BLaER1 (cell line): ENCODE measurements around the gene HS3ST6.
"Not testable (repeated sequence)": the region's sequence is repeated elsewhere in the genome, so short reads cannot be mapped to it uniquely, and the experiment has no call there.

Experiments
- H3K27ac ChIP-seq: shearing (Covaris generic); formaldehyde crosslinking; 2 replicates; pipeline ENCODE4 v1.8.1; 2022
- H3K27me3 ChIP-seq: shearing (Covaris generic); formaldehyde crosslinking; 2 replicates; pipeline ENCODE4 v1.8.1; 2022
- H3K36me3 ChIP-seq: shearing (Covaris generic); formaldehyde crosslinking; 2 replicates; pipeline ENCODE4 v1.8.1; 2022
- H3K4me1 ChIP-seq: shearing (Covaris generic); formaldehyde crosslinking; 2 replicates; pipeline ENCODE4 v1.8.1; 2022
- H3K4me2 ChIP-seq: shearing (Covaris generic); formaldehyde crosslinking; 2 replicates; pipeline ENCODE4 v1.8.1; 2022
- H3K4me3 ChIP-seq: shearing (Covaris generic); formaldehyde crosslinking; 2 replicates; pipeline ENCODE4 v1.8.1; 2022
- H3K9ac ChIP-seq: shearing (Covaris generic); formaldehyde crosslinking; 2 replicates; pipeline ENCODE4 v1.8.1; 2022
- H3K9me3 ChIP-seq: shearing (Covaris generic); formaldehyde crosslinking; 2 replicates; pipeline ENCODE4 v1.8.1; 2022
- H4K20me1 ChIP-seq: shearing (Covaris generic); formaldehyde crosslinking; 2 replicates; pipeline ENCODE4 v1.8.1; 2022
- Cebpa-rat ChIP-seq: shearing (Covaris generic); IDR thresholded peaks from 2 replicates; pipeline ENCODE4 v1.8.1; 2022

The HS3ST6 gene

GRCh38 chr16:1940273-1941161 lies 22.3 kb upstream of the HS3ST6 start:
- peaks cover 29% of the 10 kb centered on the region for H3K36me3 ChIP-seq
- no peak for TF ChIP-seq Cebpa-rat
- peak overlapping the region; percentile 100 for H3K4me2 ChIP-seq
- no peaks in the 10 kb centered on the region for H3K9me3 ChIP-seq
- H3K9ac ChIP-seq, result peak overlapping the region; percentile 34; the same call in 1 of the 2 replicates
- H3K27me3 ChIP-seq, result peaks cover 10% of the 10 kb centered on the region; the same call in 1 of the 2 replicates
- no peak overlapping the region for H3K27ac ChIP-seq
- peaks cover 30% of the 10 kb centered on the region for H4K20me1 ChIP-seq
- H3K4me1 ChIP-seq, result peaks cover 46% of the 10 kb centered on the region
- no peak overlapping the region for H3K4me3 ChIP-seq

DNA sequence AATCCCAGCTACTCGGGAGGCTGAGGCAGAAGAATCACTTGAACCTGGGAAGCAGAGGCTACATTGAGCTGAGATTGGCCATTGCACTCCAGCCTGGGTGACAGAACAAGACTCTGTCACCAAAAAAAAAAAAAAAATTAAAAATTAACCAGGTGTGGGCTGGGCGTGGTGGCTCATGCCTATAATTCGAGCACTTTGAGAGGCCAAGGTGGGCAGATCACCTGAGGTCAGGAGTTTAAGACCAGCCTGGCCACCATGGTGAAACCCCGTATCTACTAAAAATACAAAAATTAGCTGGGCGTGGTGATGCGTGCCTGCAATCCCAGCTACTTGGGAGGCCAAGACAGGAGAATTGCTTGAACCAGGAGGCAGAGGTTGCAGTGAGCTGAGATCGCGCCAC lies 21.6 kb upstream of the HS3ST6 start:
- H3K27ac ChIP-seq, H3K27me3 ChIP-seq, H3K9me3 ChIP-seq, H3K9ac ChIP-seq, H3K4me3 ChIP-seq: not testable (repeated sequence)
- peak overlapping the region; percentile 100 for H3K4me2 ChIP-seq
- H4K20me1 ChIP-seq, result peaks cover 30% of the 10 kb centered on the region
- H3K4me1 ChIP-seq, result peaks cover 46% of the 10 kb centered on the region
- H3K36me3 ChIP-seq, result peaks cover 29% of the 10 kb centered on the region

DNA sequence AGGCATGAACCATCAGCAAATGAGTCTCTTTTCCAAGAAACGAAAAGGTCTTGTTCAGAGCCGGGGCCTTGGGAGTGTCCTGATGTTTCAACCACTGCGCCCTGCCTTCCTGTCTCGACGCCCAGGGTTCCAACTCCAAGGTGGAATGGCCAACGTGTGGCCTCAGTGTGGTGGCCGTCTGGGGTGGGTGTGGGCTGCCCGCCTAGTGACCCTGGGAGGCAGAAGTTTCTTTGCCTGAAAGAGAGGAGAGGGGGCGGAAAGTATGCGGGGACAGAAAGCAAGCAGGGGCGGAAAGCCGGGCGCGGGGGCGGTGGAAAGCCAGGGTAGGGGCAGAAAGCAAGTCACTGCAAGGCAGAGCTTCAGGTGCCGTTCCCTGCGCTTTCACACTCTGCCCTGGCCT lies 20.7 kb upstream of the HS3ST6 start:
- H3K9ac ChIP-seq, result no peak overlapping the region; the same call in 1 of the 2 replicates
- H3K4me3 ChIP-seq, result no peak overlapping the region
- peaks cover 10% of the 10 kb centered on the region; the same call in 1 of the 2 replicates for H3K27me3 ChIP-seq
- H3K4me1 ChIP-seq, result peaks cover 45% of the 10 kb centered on the region
- peaks cover 29% of the 10 kb centered on the region for H3K36me3 ChIP-seq
- no peak overlapping the region for H3K27ac ChIP-seq
- no peaks in the 10 kb centered on the region for H3K9me3 ChIP-seq
- H3K4me2 ChIP-seq, result peak overlapping the region; percentile 100
- no peak for TF ChIP-seq Cebpa-rat
- H4K20me1 ChIP-seq, result peaks cover 30% of the 10 kb centered on the region

GRCh38 chr16:1938316-1938715 lies 20.1 kb upstream of the HS3ST6 start:
- no peak overlapping the region for H3K4me3 ChIP-seq
- H3K9me3 ChIP-seq, result no peaks in the 10 kb centered on the region
- H4K20me1 ChIP-seq, result peaks cover 30% of the 10 kb centered on the region
- TF ChIP-seq Cebpa-rat, result no peak
- peaks cover 40% of the 10 kb centered on the region for H3K4me1 ChIP-seq
- peaks cover 29% of the 10 kb centered on the region for H3K36me3 ChIP-seq
- H3K27me3 ChIP-seq, result peaks cover 10% of the 10 kb centered on the region; the same call in 1 of the 2 replicates
- H3K9ac ChIP-seq, result no peak overlapping the region
- H3K4me2 ChIP-seq, result no peak overlapping the region
- H3K27ac ChIP-seq, result no peak overlapping the region

DNA sequence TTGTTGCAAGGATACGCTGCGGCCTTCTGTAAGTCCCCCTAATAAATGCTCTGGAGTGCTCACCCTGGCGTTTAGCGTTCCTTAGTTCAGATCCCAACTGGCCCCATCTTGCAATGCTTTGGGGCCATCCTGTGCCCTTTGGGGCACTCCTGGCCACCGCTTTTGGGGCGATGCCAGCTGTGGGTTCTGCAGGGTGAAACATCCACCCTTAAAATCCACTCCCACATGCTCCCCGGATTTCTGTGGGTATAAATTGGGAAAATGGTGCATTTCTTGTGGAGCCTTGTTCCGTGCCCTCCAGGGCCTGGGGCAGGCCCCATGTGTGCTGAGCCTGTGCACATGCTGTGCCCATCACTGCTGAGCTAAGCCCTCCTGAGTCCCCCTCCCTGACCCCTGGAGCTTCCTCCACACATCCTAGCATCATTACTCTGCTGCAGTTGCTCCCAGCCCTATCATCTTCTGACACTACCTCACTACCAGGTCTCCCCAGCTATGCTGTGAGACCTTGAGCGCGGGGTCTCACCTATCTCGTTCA lies 18.8 kb upstream of the HS3ST6 start:
- H3K9ac ChIP-seq, result no peak overlapping the region
- H3K27ac ChIP-seq, result no peak overlapping the region
- H3K4me2 ChIP-seq, result no peak overlapping the region
- TF ChIP-seq Cebpa-rat, result no peak
- 0 out of 2 replicates have a peak, but pooled peaks cover 4% of the 10 kb centered on the region for H3K27me3 ChIP-seq
- H3K4me3 ChIP-seq, result no peak overlapping the region
- H4K20me1 ChIP-seq, result peaks cover 23% of the 10 kb centered on the region
- no peaks in the 10 kb centered on the region for H3K9me3 ChIP-seq
- H3K4me1 ChIP-seq, result peaks cover 40% of the 10 kb centered on the region
- peaks cover 29% of the 10 kb centered on the region for H3K36me3 ChIP-seq

GRCh38 chr16:1933097-1933661 lies 15.0 kb upstream of the HS3ST6 start:
- Histone ChIP-seq H3K4me1 (peaks cover 22% of the 10 kb centered on the region; the same call in 1 of the 2 replicates), H3K4me2 (peak overlapping the region; percentile 14; the same call in 1 of the 2 replicates), H3K9ac (no peak overlapping the region), H3K27ac (0 out of 2 replicates have a peak overlapping the region, but pooled peaks have one; percentile 9), H3K9me3 (no peaks in the 10 kb centered on the region), H3K4me3 (no peak overlapping the region), H3K36me3 (peaks cover 17% of the 10 kb centered on the region), H3K27me3 (no peaks in the 10 kb centered on the region), H4K20me1 (no peaks in the 10 kb centered on the region)
- TF ChIP-seq Cebpa-rat, result no peak

DNA sequence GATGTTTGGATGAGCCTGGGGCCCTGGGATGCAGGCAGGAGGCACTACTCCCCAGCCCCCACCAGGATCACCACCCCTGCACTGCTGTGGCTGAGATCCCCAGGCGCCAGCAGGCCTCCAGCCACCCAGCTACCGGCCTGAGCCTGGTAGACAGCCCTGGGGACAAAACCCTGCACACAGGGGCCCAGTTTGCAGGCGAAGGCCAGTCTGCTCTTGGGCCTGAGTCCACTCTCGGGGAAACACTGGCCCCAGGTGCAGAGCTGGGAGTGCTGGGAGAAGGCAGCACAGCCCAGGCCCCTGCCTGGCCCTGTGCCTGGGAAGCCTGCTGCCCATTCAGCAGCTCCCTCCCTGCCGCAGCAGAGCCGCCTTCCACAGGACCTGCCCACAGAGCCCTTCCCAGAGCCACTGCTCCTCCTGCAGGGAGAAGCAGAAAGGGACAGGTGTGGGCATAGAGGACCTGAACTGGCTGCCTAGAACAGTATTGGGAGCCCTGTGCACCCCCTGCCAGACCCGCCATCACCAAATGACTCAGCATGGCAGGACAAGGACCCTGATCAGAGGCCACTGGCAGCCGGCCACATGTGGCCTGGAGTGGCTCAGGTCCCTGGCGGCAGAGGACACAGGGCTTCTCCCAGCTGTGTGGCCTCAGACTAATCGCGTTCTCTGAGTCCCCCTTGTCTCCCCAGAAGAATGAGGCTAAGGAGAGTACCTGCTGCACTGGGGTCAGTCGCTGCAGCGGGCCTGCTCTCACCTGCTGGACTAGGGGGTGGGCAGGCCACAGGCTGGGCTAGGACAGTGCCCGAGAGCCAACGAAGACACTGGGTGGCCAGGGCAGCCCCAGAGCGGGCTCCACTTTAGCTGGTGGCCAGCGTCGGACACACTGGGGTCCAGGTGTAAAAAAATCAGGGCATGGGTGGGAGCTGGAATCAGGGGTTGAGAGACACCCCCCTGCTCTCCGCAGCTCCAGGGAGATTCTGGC lies 14.1 kb upstream of the HS3ST6 start:
- H3K4me3 ChIP-seq, result no peak overlapping the region
- H3K27ac ChIP-seq, result peak overlapping the region; percentile 9; the same call in 1 of the 2 replicates
- peaks cover 22% of the 10 kb centered on the region; the same call in 1 of the 2 replicates for H3K4me1 ChIP-seq
- no peaks in the 10 kb centered on the region for H3K27me3 ChIP-seq
- H3K9me3 ChIP-seq, result no peaks in the 10 kb centered on the region
- no peak overlapping the region for H3K9ac ChIP-seq
- H3K4me2 ChIP-seq, result peak overlapping the region; percentile 14; the same call in 1 of the 2 replicates
- TF ChIP-seq Cebpa-rat, result no peak
- H3K36me3 ChIP-seq, result 0 out of 2 replicates have a peak, but pooled peaks cover 8% of the 10 kb centered on the region
- H4K20me1 ChIP-seq, result no peaks in the 10 kb centered on the region

DNA sequence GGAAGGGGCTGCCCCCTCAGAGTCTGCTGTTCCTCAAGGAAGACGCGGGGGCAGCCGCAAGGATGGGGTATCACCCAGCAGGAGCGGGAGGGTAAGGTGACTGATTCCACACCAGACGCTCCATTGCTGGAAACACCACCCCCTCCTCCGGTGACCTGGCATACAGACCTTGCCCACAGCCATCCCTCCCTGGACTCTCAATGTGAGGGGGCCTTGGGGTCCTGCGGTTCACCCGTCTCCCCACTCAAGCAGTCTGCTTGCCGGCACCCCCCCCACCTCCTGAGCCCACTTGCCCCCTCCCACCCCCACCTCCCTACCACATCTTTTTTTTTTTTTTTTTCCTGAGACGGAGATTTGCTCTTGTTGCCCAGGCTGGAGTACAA lies 12.1 kb upstream of the HS3ST6 start:
- H4K20me1 ChIP-seq, result no peaks in the 10 kb centered on the region
- H3K4me3 ChIP-seq, result no peak overlapping the region
- no peaks in the 10 kb centered on the region for H3K27me3 ChIP-seq
- H3K9me3 ChIP-seq, result no peaks in the 10 kb centered on the region
- H3K9ac ChIP-seq, result no peak overlapping the region; the same call in 1 of the 2 replicates
- H3K4me2 ChIP-seq, result peak overlapping the region; percentile 85; the same call in 1 of the 2 replicates
- no peak for TF ChIP-seq Cebpa-rat
- H3K36me3 ChIP-seq, result no peaks in the 10 kb centered on the region
- H3K27ac ChIP-seq, result peak overlapping the region; percentile 71
- peaks cover 22% of the 10 kb centered on the region; the same call in 1 of the 2 replicates for H3K4me1 ChIP-seq
